Large intestine (tissue), 3 donors: ENCODE results near the gene ISYNA1. TPM values are rescaled to one million over a fixed set of nuclear protein-coding genes. Genes with fewer than 3 reads are reported as not detected.
A peak's percentile ranks its signal among the peaks of the same experiment; 100 is the strongest.

Experiments
- DNase-seq, 2 donors: peaks; one replicate each; pipeline versions ENCODE4 v3.0.0 to v3.0.0-alpha.2; 2013
- H3K27ac ChIP-seq: one replicate; pipeline ENCODE4 v1.5.1; 2013; ENCODE audit warnings: low read length
- H3K27me3 ChIP-seq: 2 replicates; pipeline ENCODE4 v1.6.1; 2013; ENCODE audit warnings: low read length; ENCODE audit not compliant: control insufficient read depth, insufficient read depth
- H3K36me3 ChIP-seq: 2 replicates; pipeline ENCODE4 v1.6.1; 2013; ENCODE audit warnings: low read length; ENCODE audit not compliant: control insufficient read depth, insufficient read depth
- H3K4me1 ChIP-seq: one replicate; pipeline ENCODE4 v1.6.1; 2013; ENCODE audit warnings: low read length; ENCODE audit not compliant: control insufficient read depth, insufficient read depth
- H3K4me3 ChIP-seq: one replicate; pipeline ENCODE4 v1.5.1; 2013; ENCODE audit warnings: low read length
- H3K9me3 ChIP-seq: one replicate; pipeline ENCODE4 v1.6.1; 2013; ENCODE audit warnings: mild to moderate bottlenecking, low read depth, low read length, moderate library complexity; ENCODE audit not compliant: control insufficient read depth
- WGBS: methylation state at CpG from one replicate; pipeline ENCODE4 v1.1.5; 2013; ENCODE audit warnings: low lambda C conversion rate; ENCODE audit not compliant: insufficient coverage; 5-methylcytosine and 5-hydroxymethylcytosine counted together
- polyA plus RNA-seq: library from polyadenylated mRNA; unstranded; fragments of 120-200 nt; gene quantifications from one replicate; pipeline ENCODE4 v1.2.1, GENCODE V29; 2013

ISYNA1 gene
- polyA plus RNA-seq, 1 donor: 64.4 TPM

- peak within 1 kb of the TSS; percentile 95 for H3K27ac ChIP-seq
- DNase-seq: peak in 1 of 2 donors; percentile 91
- peaks cover 3% of the 10 kb centered on the region for H3K36me3 ChIP-seq
- H3K4me3 ChIP-seq: peak within 1 kb of the TSS; percentile 77
- H3K9me3 ChIP-seq: no peaks in the 10 kb centered on the region
- H3K4me1 ChIP-seq: peaks cover 77% of the 10 kb centered on the region
- WGBS: no CpG with 5 or more reads among the region's 80 CpGs
- H3K27me3 ChIP-seq: no peaks in the 10 kb centered on the region
These were observed 18.7 kb downstream of the ISYNA1 start, which contains the start of gene SSBP4 for GRCh38 chr19:18419195-18419698. SSBP4 (plus strand) TSS chr19:18419398; CDS start chr19:18419649, 251 bp downstream.

DNA sequence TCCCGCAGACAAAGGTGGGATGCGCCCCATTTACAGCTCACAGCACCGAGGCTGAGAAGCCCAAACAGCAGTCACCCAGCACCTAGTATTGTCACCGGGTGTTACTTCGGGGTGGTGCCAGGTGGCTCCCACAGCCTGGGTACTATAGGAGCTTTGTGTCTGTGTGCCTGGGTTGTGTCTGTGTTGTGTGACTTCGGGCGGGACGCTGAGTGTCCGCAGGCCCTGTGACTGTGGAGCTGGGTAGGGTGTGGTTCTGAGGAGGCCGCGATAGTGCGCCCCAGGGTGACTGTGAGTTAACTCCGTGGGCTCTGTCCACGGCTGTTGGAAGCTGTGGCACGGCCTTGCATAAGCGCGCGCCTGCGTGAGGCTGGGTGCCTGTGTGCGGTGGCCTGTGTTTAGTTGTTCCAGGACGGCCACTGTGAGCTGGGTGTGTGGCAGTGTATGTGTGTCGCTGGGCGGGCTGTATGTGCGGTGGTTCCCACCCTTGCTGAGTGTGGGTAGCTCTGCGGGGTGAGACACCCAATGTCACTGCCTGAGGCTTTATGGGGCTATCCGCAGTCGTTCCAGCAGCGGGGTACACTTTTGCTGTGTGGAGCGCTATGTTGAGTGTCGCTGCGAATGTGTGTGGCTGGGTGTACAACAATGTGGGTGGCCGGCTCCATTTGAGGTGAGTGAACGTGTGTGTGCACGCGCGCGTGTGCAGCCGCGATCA, 19.3 kb downstream of the ISYNA1 start:
- Histone ChIP-seq H3K36me3 (peaks cover 3% of the 10 kb centered on the region), H3K9me3 (no peaks in the 10 kb centered on the region), H3K4me3 (peak overlapping the region; percentile 54), H3K27ac (peak overlapping the region; percentile 72), H3K27me3 (no peaks in the 10 kb centered on the region), H3K4me1 (peaks cover 74% of the 10 kb centered on the region)
- WGBS: no CpG with 5 or more reads among the region's 39 CpGs
- DNase-seq: no peak

DNA sequence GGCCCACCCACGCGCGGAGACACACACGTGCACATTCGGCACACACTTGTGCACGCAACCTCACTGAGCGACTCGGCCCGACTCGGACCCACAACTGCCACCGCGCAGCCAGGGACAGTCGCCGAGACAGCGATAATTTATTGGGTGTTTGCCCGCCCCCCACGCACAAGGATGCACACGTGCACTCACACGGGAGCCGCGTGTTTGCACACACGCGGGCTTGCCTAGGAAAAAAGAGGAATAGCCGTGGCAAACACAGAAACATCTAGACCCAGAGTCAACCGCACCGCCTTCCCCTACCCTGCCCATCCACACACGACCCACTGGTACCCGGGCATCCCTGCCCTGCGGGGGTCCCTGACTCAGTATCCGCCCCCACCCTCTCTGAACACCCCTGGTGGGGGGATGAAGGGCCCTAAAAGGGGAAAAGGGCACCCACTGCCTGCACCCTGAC, 19.9 kb downstream of the ISYNA1 start:
- Histone ChIP-seq H3K36me3 (peaks cover 3% of the 10 kb centered on the region), H3K4me3 (peak overlapping the region; percentile 54), H3K4me1 (peaks cover 68% of the 10 kb centered on the region), H3K27ac (peak overlapping the region; percentile 72), H3K9me3 (no peaks in the 10 kb centered on the region), H3K27me3 (no peaks in the 10 kb centered on the region)
- WGBS: no CpG with 5 or more reads among the region's 30 CpGs
- DNase-seq: peak in 1 of 2 donors; percentile 42

DNA sequence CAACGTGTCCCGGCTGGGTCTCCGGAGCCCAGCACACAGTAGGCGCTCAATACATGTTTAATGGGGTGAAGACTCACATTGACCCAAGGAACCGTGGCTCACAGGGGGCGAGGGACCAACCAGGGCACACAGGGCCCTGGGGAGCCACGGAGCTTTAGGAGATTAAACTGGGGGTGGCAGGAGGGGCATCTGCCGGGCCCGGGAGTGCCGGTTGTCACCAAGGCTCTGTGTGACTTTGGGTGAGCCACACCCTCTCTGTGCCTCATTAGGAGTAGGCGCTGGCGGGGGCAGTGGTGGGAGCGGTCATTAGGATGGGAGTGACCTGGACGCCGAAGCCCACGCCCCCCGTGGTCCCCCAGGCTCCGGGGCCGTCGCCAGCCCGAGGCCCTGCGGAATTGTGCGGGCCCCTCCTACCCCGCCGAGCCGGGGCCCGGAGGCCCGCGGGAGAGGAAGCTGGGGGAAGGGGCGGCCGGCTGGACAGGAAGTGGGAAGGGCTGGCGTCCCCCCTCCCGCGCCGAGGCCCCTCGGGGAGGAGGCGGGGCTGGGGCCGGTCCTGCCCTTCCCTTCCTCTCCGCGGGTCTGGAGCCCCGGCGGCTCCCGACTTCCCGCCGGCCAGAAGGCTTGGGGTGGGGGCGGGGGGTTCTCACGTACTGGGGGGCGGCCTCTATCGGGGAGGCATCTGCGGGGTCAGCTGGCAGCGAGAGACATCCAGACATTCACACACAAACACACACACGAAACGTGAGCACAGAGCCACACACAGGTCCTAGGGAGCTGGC, 20.5 kb downstream of the ISYNA1 start:
- Histone ChIP-seq H3K4me3 (peak overlapping the region; percentile 54), H3K27me3 (no peaks in the 10 kb centered on the region), H3K36me3 (peaks cover under 1% of the 10 kb centered on the region), H3K4me1 (peaks cover 62% of the 10 kb centered on the region), H3K9me3 (no peaks in the 10 kb centered on the region), H3K27ac (peak overlapping the region; percentile 93)
- peak; percentile 76 to 83 for DNase-seq
- no CpG with 5 or more reads among the region's 53 CpGs for WGBS

GRCh38 chr19:18416778-18417249, 21.1 kb downstream of the ISYNA1 start:
- Histone ChIP-seq H3K4me1 (peaks cover 56% of the 10 kb centered on the region), H3K9me3 (no peaks in the 10 kb centered on the region), H3K27ac (peak overlapping the region; percentile 93), H3K36me3 (no peaks in the 10 kb centered on the region), H3K27me3 (no peaks in the 10 kb centered on the region), H3K4me3 (peak overlapping the region; percentile 54)
- no CpG with 5 or more reads among the region's 44 CpGs for WGBS
- peak; percentile 87 to 93 for DNase-seq

DNA sequence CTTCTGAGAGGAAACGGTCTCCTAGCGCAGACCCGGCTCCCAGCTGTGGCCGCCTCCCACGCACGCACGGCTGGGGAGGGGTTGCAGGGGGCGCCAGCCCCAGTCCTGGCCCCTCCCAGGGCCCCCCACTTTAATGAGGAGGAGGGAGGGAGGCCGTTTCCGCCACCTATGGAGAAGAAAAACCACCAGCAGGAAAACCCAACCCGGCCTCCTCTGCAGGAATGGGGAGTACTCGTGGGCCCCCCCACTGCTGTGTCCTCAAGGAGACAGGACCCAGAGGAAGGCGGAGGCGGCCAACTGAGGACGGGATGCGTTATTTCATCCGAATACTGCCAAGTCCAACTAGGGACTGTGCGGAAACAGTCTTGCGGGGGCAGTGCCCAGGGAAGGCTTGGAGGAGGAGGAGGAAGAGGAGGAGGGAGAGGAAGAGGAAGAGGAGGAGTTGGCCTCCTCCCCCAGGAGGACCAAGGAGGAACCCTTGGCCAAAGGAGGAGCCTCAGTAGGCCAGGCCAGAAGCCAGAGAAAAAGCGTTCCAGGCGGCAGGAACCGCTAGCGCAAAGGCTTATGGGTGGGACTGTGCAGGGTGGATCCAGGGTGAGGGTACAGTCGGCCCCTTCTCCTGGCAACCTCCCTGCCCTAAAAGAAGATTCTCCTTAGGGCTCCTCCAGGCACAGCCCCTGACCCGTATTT, 22.6 kb downstream of the ISYNA1 start:
- DNase-seq: peak in 1 of 2 donors; percentile 63
- Histone ChIP-seq H3K9me3 (no peaks in the 10 kb centered on the region), H3K36me3 (no peaks in the 10 kb centered on the region), H3K4me1 (peaks cover 44% of the 10 kb centered on the region), H3K4me3 (peak overlapping the region; percentile 17), H3K27me3 (no peaks in the 10 kb centered on the region), H3K27ac (peak overlapping the region; percentile 93)
- 70% methylated on average over 2 of the region's 25 CpGs for WGBS

- no peaks in the 10 kb centered on the region for H3K36me3 ChIP-seq
- H3K9me3 ChIP-seq: no peaks in the 10 kb centered on the region
- H3K4me1 ChIP-seq: peaks cover 44% of the 10 kb centered on the region
- no peak for DNase-seq
- H3K27ac ChIP-seq: peak overlapping the region; percentile 93
- WGBS: no CpG with 5 or more reads among the region's 11 CpGs
- peak overlapping the region; percentile 17 for H3K4me3 ChIP-seq
- no peaks in the 10 kb centered on the region for H3K27me3 ChIP-seq
These were observed 23.3 kb downstream of the ISYNA1 start for GRCh38 chr19:18414504-18415177.

- Histone ChIP-seq H3K27me3 (no peaks in the 10 kb centered on the region), H3K9me3 (no peaks in the 10 kb centered on the region), H3K36me3 (no peaks in the 10 kb centered on the region), H3K4me3 (no peak overlapping the region), H3K4me1 (peaks cover 32% of the 10 kb centered on the region), H3K27ac (no peak overlapping the region)
- WGBS: no CpG with 5 or more reads among the region's 16 CpGs
- no peak for DNase-seq
These were observed 25.2 kb downstream of the ISYNA1 start for GRCh38 chr19:18412610-18413239.

DNA sequence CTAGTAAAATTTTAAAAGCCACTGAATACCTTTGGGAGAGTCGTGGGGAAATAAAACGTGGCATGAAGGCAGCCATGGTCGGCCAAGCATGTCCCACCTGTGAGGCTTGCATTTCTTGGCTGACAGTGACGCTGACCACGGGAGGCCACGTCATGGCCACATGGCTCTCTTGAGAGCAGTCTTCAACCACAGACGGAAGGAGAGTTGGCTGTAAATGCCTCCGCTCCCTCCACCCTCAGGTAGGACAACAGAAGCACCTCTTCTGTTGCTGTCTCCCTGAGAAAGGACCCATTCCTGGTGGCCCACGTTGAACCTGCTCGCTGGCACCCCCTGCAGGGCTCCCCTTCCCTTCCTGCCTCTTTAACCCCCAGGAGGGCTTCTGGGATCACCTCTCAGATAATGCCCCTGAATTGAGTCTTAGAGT, 29.9 kb downstream of the ISYNA1 start:
- H3K4me3 ChIP-seq: no peak overlapping the region
- H3K27me3 ChIP-seq: no peaks in the 10 kb centered on the region
- no peak overlapping the region for H3K27ac ChIP-seq
- H3K9me3 ChIP-seq: no peaks in the 10 kb centered on the region
- WGBS: no CpG with 5 or more reads among the region's 10 CpGs
- no peak for DNase-seq
- peaks cover 10% of the 10 kb centered on the region for H3K4me1 ChIP-seq
- H3K36me3 ChIP-seq: no peaks in the 10 kb centered on the region
